OCI-LY7 (cell line): Measurements from ENCODE around the gene KCND3. TPM values are rescaled to one million over a fixed set of nuclear protein-coding genes. Genes with fewer than 3 reads are reported as not detected.

Source experiments
- BruUV-seq: library from RNA; stranded (reverse); fragments of 400-500 nt; replicated peaks from 2 replicates; lab custom pipeline; 2021; lab: Mats Ljungman, UMichigan
- CTCF ChIA-PET: fragments of 300-600 bp; sonication (Branson Sonifier 250); formaldehyde crosslinking; loops from one replicate; lab custom pipeline; 2022; ENCODE audit warnings: antibody characterized with exemption; ENCODE audit not compliant: unreplicated experiment; lab: Charles Lee
- POLR2A ChIA-PET: fragments of 300-600 bp; sonication (Branson Sonifier 250); formaldehyde crosslinking; loops from one replicate; lab custom pipeline; 2022; ENCODE audit warnings: antibody characterized with exemption; lab: Charles Lee
- DNase-seq: peaks from one replicate; pipeline ENCODE4 v3.0.0-alpha.2; 2015; ENCODE audit warnings: low spot score
- H2AFZ ChIP-seq: fragments of 200-600 bp; sonication (generic), shearing (Covaris generic); 2 replicates; pipeline ENCODE4 v1.6.1; 2014; ENCODE audit warnings: mild to moderate bottlenecking, antibody characterized with exemption, low read length, moderate library complexity
- H3K27ac ChIP-seq: fragments of 200-600 bp; sonication (generic); 2 replicates; pipeline ENCODE4 v1.5.1; 2014; ENCODE audit warnings: mixed run types, low read depth, mild to moderate bottlenecking, moderate library complexity, low read length, inconsistent platforms; ENCODE audit not compliant: poor library complexity, severe bottlenecking
- H3K36me3 ChIP-seq: fragments of 200-600 bp; sonication (generic); 2 replicates; pipeline ENCODE4 v1.6.1; 2014; ENCODE audit warnings: mild to moderate bottlenecking, antibody characterized with exemption, low read length, moderate library complexity, mixed read lengths; ENCODE audit not compliant: insufficient read depth
- H3K4me1 ChIP-seq: fragments of 200-600 bp; sonication (generic); 2 replicates; pipeline ENCODE4 v1.5.1; 2014; ENCODE audit warnings: mild to moderate bottlenecking, low read length; ENCODE audit not compliant: insufficient read depth, poor library complexity, severe bottlenecking
- H3K4me2 ChIP-seq: fragments of 200-600 bp; sonication (generic); 2 replicates; pipeline ENCODE4 v1.6.1; 2014; ENCODE audit warnings: mild to moderate bottlenecking, low read length
- H3K4me3 ChIP-seq: fragments of 200-600 bp; sonication (generic); 2 replicates; pipeline ENCODE4 v1.5.1; 2014; ENCODE audit warnings: mild to moderate bottlenecking, low read depth, low read length; ENCODE audit not compliant: poor library complexity, severe bottlenecking
- H3K79me2 ChIP-seq: fragments of 200-600 bp; sonication (generic); 2 replicates; pipeline ENCODE4 v1.6.1; 2016; ENCODE audit warnings: low read depth, mild to moderate bottlenecking, low read length, moderate library complexity, mixed read lengths; ENCODE audit not compliant: insufficient read depth
- H3K9me2 ChIP-seq: fragments of 200-600 bp; sonication (generic); 2 replicates; pipeline ENCODE4 v1.6.1; 2016; ENCODE audit warnings: mild to moderate bottlenecking, low read length, mixed read lengths; ENCODE audit not compliant: insufficient read depth
- H3K9me3 ChIP-seq: fragments of 200-600 bp; sonication (generic); 2 replicates; pipeline ENCODE4 v1.6.1; 2014; ENCODE audit warnings: mild to moderate bottlenecking, mixed run types, low read length, mixed read lengths
- H4K20me1 ChIP-seq: fragments of 200-600 bp; sonication (generic); 2 replicates; pipeline ENCODE4 v1.6.1; 2014; ENCODE audit warnings: mild to moderate bottlenecking, antibody characterized with exemption, low read length, moderate library complexity, mixed read lengths; ENCODE audit not compliant: insufficient read depth
- CTCF ChIP-seq: fragments of 200-600 bp; sonication (generic); conservative IDR thresholded peaks from 2 replicates; pipeline ENCODE4 v1.5.1; 2014; ENCODE audit warnings: mild to moderate bottlenecking, antibody characterized with exemption, low read length, moderate library complexity, mixed read lengths
- EZH2phosphoT487 ChIP-seq: fragments of 200-600 bp; sonication (generic); IDR thresholded peaks from 2 replicates; pipeline ENCODE4 v1.6.1; 2018; ENCODE audit warnings: low read depth, borderline replicate concordance, mild to moderate bottlenecking, mixed run types, antibody characterized with exemption, low read length, moderate library complexity, mixed read lengths
- intact Hi-C: fragments of 100-400 bp; cut with micrococcal nuclease; formaldehyde crosslinking; loops from one replicate; pipeline ENCODE4 v1.10.0; 2022; ENCODE audit not compliant: unreplicated experiment
- total RNA-seq, 2 experiments: library from RNA; depleted of rRNA in 1 of 2; stranded (reverse); fragments of >200 nt in 1 of 2; shearing (Covaris generic) in 1 of 2; gene quantifications; 2 replicates each; pipeline ENCODE4 v1.2.3, GENCODE V29; 2014 to 2022

Gene KCND3
- total RNA-seq, 2 experiments from 2014 or later = not detected

DNA sequence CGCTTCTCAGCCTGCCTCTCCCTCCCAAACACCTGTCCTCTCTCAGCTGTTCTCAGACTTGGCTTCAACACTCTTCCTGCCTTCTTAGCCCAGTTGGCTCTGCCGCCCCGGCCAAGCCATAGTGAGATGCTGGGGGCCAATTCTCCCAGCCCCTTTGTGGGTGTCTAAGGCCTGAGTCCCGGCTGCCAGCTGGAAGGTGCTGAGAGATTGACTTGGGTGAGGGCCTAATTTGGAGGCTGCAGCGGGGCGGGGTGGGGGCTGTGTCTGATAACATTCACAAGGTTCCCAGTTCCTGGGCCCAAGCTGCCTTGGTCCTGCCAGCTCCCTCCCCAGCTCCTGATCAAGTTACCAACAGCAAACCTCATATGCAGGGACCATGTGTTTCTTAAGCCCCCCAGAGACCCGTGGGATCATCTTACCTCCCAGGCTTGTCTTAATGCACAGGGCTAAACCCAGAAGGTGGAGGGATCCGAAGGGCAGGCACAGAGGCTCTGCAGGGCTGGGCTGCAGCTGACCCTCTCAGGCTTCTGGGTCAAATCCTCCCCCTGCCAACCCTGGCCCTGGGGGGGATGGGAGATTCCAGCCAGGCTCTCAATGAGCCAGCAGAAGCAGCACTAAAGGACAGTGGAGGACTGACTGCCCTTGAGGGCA, 260.1 kb downstream of the KCND3 start:
- Histone ChIP-seq H3K4me2 (no peak overlapping the region), H3K9me3 (no peaks in the 10 kb centered on the region), H3K27ac (no peak overlapping the region), H3K9me2 (no peaks in the 10 kb centered on the region), H3K79me2 (no peaks in the 10 kb centered on the region), H4K20me1 (no peaks in the 10 kb centered on the region), H2AFZ (no peak overlapping the region), H3K4me3 (no peak overlapping the region), H3K36me3 (no peaks in the 10 kb centered on the region), H3K4me1 (no peaks in the 10 kb centered on the region)
- BruUV-seq = no TSS peak
- CTCF ChIA-PET = no interaction called here
- TF ChIP-seq EZH2phosphoT487 (no peak), CTCF (no peak)
- intact Hi-C loops = no loop called here
- POLR2A ChIA-PET = interaction anchor here (1.4 to 2.8 kb wide), 2 partner anchors 10 to 21 kb away, joined by 6 to 10 read pairs; partner anchors contain the start of gene INKA2
- no peak for DNase-seq

- Histone ChIP-seq H3K36me3 (no peaks in the 10 kb centered on the region), H2AFZ (no peak overlapping the region), H3K4me2 (no peak overlapping the region), H3K4me1 (peaks cover 11% of the 10 kb centered on the region), H3K9me3 (no peaks in the 10 kb centered on the region), H3K79me2 (no peaks in the 10 kb centered on the region), H3K4me3 (no peak overlapping the region), H3K9me2 (no peaks in the 10 kb centered on the region), H4K20me1 (no peaks in the 10 kb centered on the region), H3K27ac (no peak overlapping the region)
- intact Hi-C loops = no loop called here
- DNase-seq = no peak
- POLR2A ChIA-PET = interaction anchor here (0.6 to 0.9 kb wide), 3 partner anchors 9 to 228 kb away, joined by 3 to 6 read pairs (median 3); no protein-coding TSS in a partner anchor
- CTCF ChIA-PET = no interaction called here
- no TSS peak for BruUV-seq
- TF ChIP-seq CTCF (no peak), EZH2phosphoT487 (no peak)
These were observed 262.4 kb downstream of the KCND3 start for GRCh38 chr1:111727056-111727455.

GRCh38 chr1:111725192-111725591, 264.3 kb downstream of the KCND3 start:
- CTCF ChIA-PET = no interaction called here
- H3K9me2 ChIP-seq = no peaks in the 10 kb centered on the region
- H3K27ac ChIP-seq = no peak overlapping the region
- BruUV-seq = no TSS peak
- no peaks in the 10 kb centered on the region for H3K79me2 ChIP-seq
- intact Hi-C loops = no loop called here
- no peak for TF ChIP-seq EZH2phosphoT487
- TF ChIP-seq CTCF = no peak
- no peak overlapping the region for H3K4me3 ChIP-seq
- no peaks in the 10 kb centered on the region for H4K20me1 ChIP-seq
- peaks cover 11% of the 10 kb centered on the region for H3K4me1 ChIP-seq
- POLR2A ChIA-PET = interaction anchor here (0.5 kb wide), 1 partner anchor 63 kb away, joined by 4 read pairs; no protein-coding TSS in a partner anchor
- H3K36me3 ChIP-seq = no peaks in the 10 kb centered on the region
- H3K4me2 ChIP-seq = no peak overlapping the region
- no peaks in the 10 kb centered on the region for H3K9me3 ChIP-seq
- no peak overlapping the region for H2AFZ ChIP-seq
- no peak for DNase-seq
